Effector CD4-positive, alpha-beta T cell (primary cell): ENCODE results near the gene ZNF407.
"Not testable (repeated sequence)": the region's sequence is repeated elsewhere in the genome, so short reads cannot be mapped to it uniquely, and the experiment has no call there.

ENCODE experiments used
- DNase-seq: peaks from one replicate; pipeline ENCODE4 v3.0.0-alpha.2; 2020

ZNF407 gene

GRCh38 chr18:74942319-74942910 lies 344.7 kb downstream of the ZNF407 start:
- DNase-seq = no peak

- no peak for DNase-seq
Observed at GRCh38 chr18:74944676-74945075, 347.0 kb downstream of the ZNF407 start.

- no peak for DNase-seq
Observed at GRCh38 chr18:74945774-74946545, 348.3 kb downstream of the ZNF407 start.

- DNase-seq = no peak
Observed at GRCh38 chr18:74946646-74947375, 349.1 kb downstream of the ZNF407 start.

GRCh38 chr18:74947417-74947816 lies 349.7 kb downstream of the ZNF407 start:
- DNase-seq = no peak

- DNase-seq = no peak
Observed at GRCh38 chr18:74947875-74948274, 350.2 kb downstream of the ZNF407 start.

GRCh38 chr18:74949611-74950010 lies 351.9 kb downstream of the ZNF407 start:
- DNase-seq = no peak

GRCh38 chr18:74950479-74950878 lies 352.8 kb downstream of the ZNF407 start:
- DNase-seq = no peak

- peak; percentile 14 for DNase-seq
Observed at GRCh38 chr18:74951165-74951760, 353.6 kb downstream of the ZNF407 start.

GRCh38 chr18:74957588-74958224 lies 360.0 kb downstream of the ZNF407 start:
- no peak for DNase-seq

GRCh38 chr18:74959216-74959615 lies 361.5 kb downstream of the ZNF407 start:
- no peak for DNase-seq

GRCh38 chr18:74961596-74961995 lies 363.9 kb downstream of the ZNF407 start:
- DNase-seq = no peak

GRCh38 chr18:74963820-74964446 lies 366.3 kb downstream of the ZNF407 start:
- no peak for DNase-seq

- no peak for DNase-seq
Observed at GRCh38 chr18:74965682-74966081, 368.0 kb downstream of the ZNF407 start.

GRCh38 chr18:74967438-74967837 lies 369.8 kb downstream of the ZNF407 start:
- no peak for DNase-seq

- no peak for DNase-seq
Observed at GRCh38 chr18:74967979-74968378, 370.3 kb downstream of the ZNF407 start.

GRCh38 chr18:74971358-74971757 lies 373.7 kb downstream of the ZNF407 start:
- DNase-seq = not testable (repeated sequence)

GRCh38 chr18:74971776-74972175 lies 374.1 kb downstream of the ZNF407 start:
- DNase-seq = not testable (repeated sequence)

GRCh38 chr18:74972354-74972753 lies 374.7 kb downstream of the ZNF407 start:
- DNase-seq = no peak

- DNase-seq = no peak
Observed at GRCh38 chr18:74975001-74975400, 377.3 kb downstream of the ZNF407 start.

- no peak for DNase-seq
Observed at GRCh38 chr18:74976331-74976909, 378.8 kb downstream of the ZNF407 start.

GRCh38 chr18:74977041-74977440 lies 379.4 kb downstream of the ZNF407 start:
- no peak for DNase-seq
